ENCODE data around the gene ZNF525.
"Not testable (repeated sequence)": the region's sequence is repeated elsewhere in the genome, so short reads cannot be mapped to it uniquely, and the experiment has no call there.

Gene ZNF525

DNA sequence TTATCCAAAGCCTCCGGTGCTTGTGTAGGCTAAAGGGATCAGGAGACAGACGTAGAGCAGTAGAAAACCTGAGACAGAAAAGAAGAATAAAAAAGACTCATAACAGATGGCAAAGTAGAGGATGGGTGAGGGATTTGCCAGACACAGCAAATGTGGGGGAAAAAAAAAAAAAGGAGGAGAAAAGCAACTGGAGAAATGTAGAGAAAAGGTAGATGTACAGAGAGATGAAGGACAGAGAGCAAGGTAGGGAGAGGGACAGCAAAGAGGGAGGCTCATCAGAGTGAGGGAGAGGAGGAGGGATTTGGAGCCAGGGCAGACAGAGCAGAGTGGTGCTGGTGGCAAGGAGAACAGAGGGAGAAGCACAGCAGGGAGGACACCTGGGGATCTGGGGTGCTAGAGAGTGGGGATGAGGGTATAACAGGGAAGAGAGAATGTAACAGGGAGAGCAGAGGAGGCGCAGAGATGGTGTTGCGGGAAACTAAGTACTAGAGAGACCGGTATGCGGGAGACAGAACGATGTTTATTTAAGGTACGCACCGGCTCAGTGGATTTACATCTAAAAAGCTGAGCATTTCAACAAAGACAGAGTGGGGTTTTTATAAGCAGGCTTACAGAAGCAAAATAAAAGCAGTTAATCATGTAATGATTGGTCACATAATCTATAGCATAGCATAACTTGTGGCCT, 30.5 kb downstream of the ZNF525 start:
- DNase-seq (ENCODE audit: low read depth), result not testable (repeated sequence)

- DNase-seq (ENCODE audit: low read depth), result no peak
These were observed 31.0 kb downstream of the ZNF525 start for GRCh38 chr19:53396525-53396868.

GRCh38 chr19:53397918-53398317, 32.4 kb downstream of the ZNF525 start:
- DNase-seq (ENCODE audit: low read depth), result not testable (repeated sequence)

- DNase-seq (ENCODE audit: low read depth), result no peak
These were observed 44.1 kb downstream of the ZNF525 start for GRCh38 chr19:53409505-53410204.

GRCh38 chr19:53420520-53421315, 55.2 kb downstream of the ZNF525 start:
- DNase-seq (ENCODE audit: low read depth), result not testable (repeated sequence)

DNA sequence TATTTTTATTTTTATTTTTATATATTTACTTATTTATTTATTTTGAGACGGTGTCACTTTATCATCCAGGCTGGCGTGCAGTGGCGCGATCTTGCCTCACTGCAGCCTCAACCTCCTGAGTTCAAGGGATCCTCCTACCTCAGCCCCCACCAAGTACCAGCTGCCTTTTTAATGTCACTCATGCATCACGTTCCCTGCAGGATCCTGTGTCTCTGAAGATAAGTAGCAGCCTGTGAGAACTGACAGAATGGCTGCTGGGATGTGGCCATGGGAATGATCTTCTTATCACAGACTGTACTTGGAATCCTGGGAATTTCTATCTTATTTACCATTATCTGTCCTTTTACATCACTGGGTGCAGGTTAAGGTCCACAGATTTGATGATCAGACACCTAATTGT, 57.0 kb downstream of the ZNF525 start:
- DNase-seq (ENCODE audit: low read depth), result no peak

DNA sequence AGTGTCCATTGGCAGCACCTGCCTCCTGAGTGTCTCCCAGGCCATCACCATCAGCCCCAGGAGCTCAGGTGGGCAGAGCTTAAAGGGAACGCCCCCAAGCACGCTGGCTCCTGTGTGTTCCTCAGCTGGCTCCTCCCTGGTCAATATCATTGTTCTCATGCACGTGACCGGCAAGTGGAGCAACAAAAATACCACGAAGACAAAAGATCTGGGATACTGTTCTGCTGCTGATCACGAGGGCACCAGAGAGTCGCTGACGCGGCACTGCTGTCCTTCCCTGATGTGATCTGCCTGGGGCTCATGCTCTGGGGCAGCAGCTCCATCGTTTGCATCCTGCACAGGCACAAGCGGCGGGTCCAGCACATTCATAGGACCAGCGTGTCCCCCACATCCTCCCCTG, 57.6 kb downstream of the ZNF525 start:
- not testable (repeated sequence) for DNase-seq (ENCODE audit: low read depth)

DNA sequence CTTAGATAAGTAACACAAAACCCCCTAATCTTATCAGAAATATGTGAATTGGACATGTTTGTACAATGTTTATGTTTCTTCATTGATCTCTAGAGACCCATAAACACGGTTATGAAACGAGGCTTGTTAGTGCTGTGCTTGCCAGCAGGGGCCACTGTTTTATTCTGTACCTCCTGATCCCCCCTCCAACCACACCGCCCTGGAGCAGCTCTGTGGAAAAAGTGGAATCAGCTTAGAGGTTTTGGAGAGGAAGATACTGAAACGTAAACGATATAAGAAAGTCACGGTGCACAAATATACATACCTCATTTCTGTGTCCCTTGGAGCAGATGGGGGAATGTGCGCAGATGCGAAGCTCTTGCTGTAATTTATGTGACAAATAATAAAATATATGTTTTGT, 58.2 kb downstream of the ZNF525 start:
- not testable (repeated sequence) for DNase-seq (ENCODE audit: low read depth)

DNA sequence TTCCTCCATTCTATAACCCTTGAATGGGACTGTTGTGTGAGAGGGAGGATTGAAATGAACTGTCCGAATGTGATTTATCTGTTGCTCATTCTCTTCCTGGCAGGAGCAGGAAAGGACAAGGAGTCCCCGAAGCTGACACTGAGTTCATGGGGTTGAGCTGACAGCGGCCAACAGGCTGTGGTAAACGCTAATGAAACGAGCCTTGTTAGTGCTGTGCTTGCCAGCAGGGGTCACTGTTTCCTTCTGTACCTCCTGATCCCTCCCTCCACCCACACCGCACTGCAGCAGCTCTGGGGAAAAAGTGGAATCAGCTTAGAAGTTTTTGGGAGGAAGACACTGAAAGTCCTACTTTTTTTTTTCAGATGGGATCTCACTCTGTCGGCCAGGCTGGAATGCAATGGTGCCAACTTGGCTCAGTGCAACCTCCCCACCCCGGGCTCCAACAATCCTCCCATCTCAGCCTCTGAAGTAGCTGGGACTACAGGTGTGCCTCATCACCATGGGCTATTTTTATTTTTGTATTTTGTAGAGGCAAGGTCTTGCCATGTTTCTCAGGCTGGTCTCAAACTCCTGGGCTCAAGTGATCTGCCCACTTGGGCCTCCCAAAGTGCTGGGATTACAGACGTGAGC, 59.6 kb downstream of the ZNF525 start:
- DNase-seq (ENCODE audit: low read depth), result peak; percentile 49

DNA sequence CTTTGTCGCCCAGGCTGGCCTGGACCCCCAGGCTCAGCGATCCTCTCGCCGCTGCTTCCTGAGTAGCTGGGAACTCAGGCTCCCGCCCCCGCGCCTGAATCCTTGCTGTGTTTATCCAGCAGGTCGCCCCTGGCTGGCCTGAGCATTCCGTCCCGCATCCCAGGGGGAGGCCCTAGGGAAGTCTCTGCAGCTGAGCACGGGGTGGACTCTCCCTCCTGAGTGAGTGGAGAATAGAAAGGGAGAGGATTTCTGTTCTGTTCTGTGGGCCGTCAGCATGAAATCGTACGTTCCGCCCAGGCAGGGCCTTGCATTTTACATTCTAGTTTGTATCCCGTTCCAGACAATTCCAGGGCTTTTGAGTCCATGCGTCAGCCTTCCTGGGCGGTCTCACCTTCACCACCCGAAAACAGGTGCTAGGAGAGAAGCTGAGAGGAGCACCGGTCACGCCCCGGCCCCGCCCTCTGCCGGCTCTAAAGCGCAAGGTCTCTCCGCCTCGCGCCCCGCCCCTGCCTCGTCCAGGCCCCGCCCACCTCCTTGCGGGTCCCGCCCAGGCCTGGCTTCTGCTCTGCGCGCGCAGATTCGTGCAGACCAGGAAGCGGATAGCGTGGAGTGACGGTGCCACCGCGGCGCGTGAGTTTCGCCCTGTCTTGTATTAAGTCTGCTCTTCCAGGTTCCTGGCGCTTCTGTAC, 66.0 kb downstream of the ZNF525 start, which contains the start of gene ZNF761:
TSS of gene ZNF761 (plus strand) at position 586 of the 689 bp plus-strand sequence. CDS start 15,285 bp downstream, outside the sequence.
- DNase-seq (ENCODE audit: low read depth), result peak; percentile 97

- DNase-seq (ENCODE audit: low read depth), result peak; percentile 3
These were observed 66.7 kb downstream of the ZNF525 start for GRCh38 chr19:53432088-53432661.

Measured in T follicular helper cell (primary cell).